Transverse colon (tissue), 4 donors: ENCODE data around the gene JAKMIP1.

Source experiments
- CTCF ChIP-seq, 5 experiments: fragments of 200-600 bp in 3 of 5; fragments of 450-650 bp in 2 of 5; sonication (generic) in 3 of 5; IDR thresholded peaks; 1 replicate in 2 of 5; 2 replicates in 3 of 5; pipeline ENCODE4 v1.5.1; 2016 to 2017; ENCODE audit warnings: antibody characterized with exemption in 5 of 5, inconsistent platforms in 3 of 5, mild to moderate bottlenecking in 2 of 5, moderate library complexity in 1 of 5
- EP300 ChIP-seq: sonication (generic); formaldehyde crosslinking; IDR thresholded peaks from one replicate; pipeline ENCODE4 v1.6.1; 2017; ENCODE audit warnings: antibody characterized with exemption, low read depth
- POLR2A ChIP-seq: fragments of 450-650 bp; IDR thresholded peaks from one replicate; pipeline ENCODE4 v1.6.1; 2016; ENCODE audit warnings: antibody characterized with exemption, mild to moderate bottlenecking, moderate library complexity
- POLR2AphosphoS5 ChIP-seq, 3 donors: sonication (generic); formaldehyde crosslinking; IDR thresholded peaks; one replicate each; pipeline ENCODE4 v1.6.1; 2016; ENCODE audit warnings: antibody characterized with exemption in 3 of 3

DNA sequence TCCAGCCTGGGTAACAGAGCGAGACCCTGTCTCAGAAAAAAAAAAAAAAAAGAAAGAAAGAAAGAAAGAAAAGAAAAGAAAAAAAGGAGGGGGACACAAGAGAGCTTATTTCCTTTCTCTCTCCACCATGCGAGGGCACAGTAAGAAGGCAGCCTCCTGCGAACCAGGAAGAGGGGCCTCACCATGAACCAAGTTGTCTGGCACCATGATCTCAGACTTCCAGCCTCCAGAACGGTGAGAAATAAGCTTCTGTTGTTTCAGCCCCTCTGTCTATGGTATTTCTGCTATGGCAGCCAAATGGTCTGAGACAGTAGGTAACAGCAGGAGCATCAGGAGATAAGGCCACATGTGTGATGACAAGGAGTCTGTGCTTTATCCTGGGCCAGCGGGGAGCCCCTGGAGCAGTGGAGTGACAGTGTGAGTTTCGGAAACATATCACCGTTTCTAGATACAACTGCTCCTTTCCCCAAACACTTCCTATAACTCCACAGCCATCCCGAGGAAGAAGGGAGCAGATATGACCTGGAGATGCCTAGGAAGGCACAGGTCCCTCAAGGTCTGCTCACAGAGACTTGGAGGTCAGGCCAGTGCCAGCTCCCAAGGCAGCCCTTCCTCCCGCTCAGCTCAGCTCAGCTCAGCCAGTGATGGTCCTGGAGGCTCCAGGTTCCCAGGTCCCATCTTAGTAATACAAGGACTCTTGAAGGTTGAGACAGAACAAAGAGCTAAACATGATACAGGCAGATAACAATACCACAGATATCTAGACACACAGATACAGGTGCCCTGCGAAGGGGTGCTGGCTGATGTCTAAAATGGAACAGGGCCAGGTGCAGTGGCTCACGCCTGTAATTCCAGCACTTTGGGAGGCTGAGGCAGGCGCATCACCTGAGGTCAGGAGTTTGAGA is 17.7 kb downstream of the JAKMIP1 start:
- TF ChIP-seq POLR2A = no peak
- no peak for TF ChIP-seq CTCF (IDR thresholded peaks at IDR 0.05)
- no peak for TF ChIP-seq EP300
- no peak for TF ChIP-seq POLR2AphosphoS5 (IDR thresholded peaks at IDR 0.05)
